ENCODE data around the gene COPG1. TPM values are rescaled to one million over a fixed set of nuclear protein-coding genes. Genes with fewer than 3 reads are reported as not detected.

Gene COPG1
- total and polyA plus RNA-seq, 9 of the 15 experiments (the other 6 are each of a cell fraction or from before 2014, with no cell fraction given) = 40.3 to 105 (median 62.4) TPM

- ChIA-PET CTCF (ENCODE audit: low intra/inter-chr PET ratio) (no interaction called here), POLR2A (interaction anchor here (0.9 to 3.1 kb wide), 3 partner anchors 11 to 21 kb away, joined by 3 to 20 read pairs (median 3); no protein-coding TSS in a partner anchor)
- DNase-seq (ENCODE audit: extremely low read depth in 1 of 4, low spot score in 3 of 4) (peak in 1 of 4 experiments; percentile 4), ATAC-seq (no peak), FAIRE-seq (no peak)
- in situ Hi-C loops (cut with MboI) = no loop called here
- Histone ChIP-seq H3K4me1 (replicated peaks in 1 of 2; ENCODE audit: control insufficient read depth in 2 of 2, insufficient read depth in 2 of 2, low read length in 2 of 2) (no peaks in the 10 kb centered on the region), H3K79me2 (ENCODE audit: control insufficient read depth, insufficient read depth, low read length) (no peaks in the 10 kb centered on the region), H3K27me3 (ENCODE audit: control insufficient read depth in 2 of 2, insufficient read depth in 2 of 2, low read length in 2 of 2) (no peaks in the 10 kb centered on the region), H3K36me3 (ENCODE audit: control insufficient read depth, insufficient read depth, low read length) (peaks cover 87% of the 10 kb centered on the region), H3K9me3 (replicated peaks; ENCODE audit: control insufficient read depth, insufficient read depth, low read depth, low read length) (no peaks in the 10 kb centered on the region), H3K9me1 (ENCODE audit: control insufficient read depth, insufficient read depth, low read length) (no peaks in the 10 kb centered on the region), H3K4me2 (ENCODE audit: insufficient read depth, low read length) (no peak overlapping the region), H3K4me3 (no peak overlapping the region), H3K27ac (ENCODE audit: extremely low read depth, low read depth, low read length) (no peak overlapping the region), H2AFZ (ENCODE audit: low read depth, low read length) (no peak overlapping the region), H4K20me1 (replicated peaks; ENCODE audit: control insufficient read depth, insufficient read depth, low read length) (no peaks in the 10 kb centered on the region), H3K9ac (ENCODE audit: insufficient read depth in 1 of 2, low read depth in 2 of 2, low read length in 2 of 2) (no peak overlapping the region)
- intact Hi-C loops (cut with micrococcal nuclease) = no loop called here
- BruUV-seq (replicated peaks) = no TSS peak
- 85% methylated on average over 4 of the region's 4 CpGs for WGBS (ENCODE audit: insufficient coverage, low coverage, missing lambda C conversion rate)
- TF ChIP-seq ESRRB (CRISPR knock-in tag; IDR thresholded peaks at IDR 0.05; ENCODE audit: borderline replicate concordance) (no peak), ZNF583 (CRISPR knock-in tag; IDR thresholded peaks at IDR 0.05) (no peak), ARNT (IDR thresholded peaks at IDR 0.05) (no peak), FUS (optimal IDR thresholded peaks at IDR 0.05; ENCODE audit: low read depth, low read length) (no peak), ZNF609 (CRISPR knock-in tag; IDR thresholded peaks at IDR 0.05; ENCODE audit: borderline replicate concordance) (no peak), THAP12 (CRISPR knock-in tag; IDR thresholded peaks at IDR 0.05) (no peak), ZNF134 (CRISPR knock-in tag; conservative IDR thresholded peaks at IDR 0.05) (no peak), ZNF121 (CRISPR knock-in tag; conservative IDR thresholded peaks at IDR 0.05) (no peak), ZBTB26 (CRISPR knock-in tag; IDR thresholded peaks at IDR 0.05) (no peak), SIN3A (IDR thresholded peaks at IDR 0.05; ENCODE audit: borderline replicate concordance in 2 of 2, control insufficient read depth in 1 of 2, low read depth in 2 of 2, low read length in 2 of 2) (no peak), ZNF589 (CRISPR knock-in tag; IDR thresholded peaks at IDR 0.05; ENCODE audit: low read depth) (no peak)
Observed at GRCh38 chr3:129266651-129267050, 17.2 kb downstream of the COPG1 start.

Measured in K562 (cell line).